WTC11 (cell line): Measurements from ENCODE around the gene TAOK3. TPM values are rescaled to one million over a fixed set of nuclear protein-coding genes. Genes with fewer than 3 reads are reported as not detected.

Experiments used
- ATAC-seq: fragments of 200-7000 bp; cut with Tn5 transposase; 2 replicates; pipeline ENCODE4 v1.10.0; 2021; ENCODE audit warnings: mild to moderate bottlenecking, moderate library complexity
- CTCF ChIA-PET: fragments of 300-600 bp; sonication (Branson Sonifier 250); formaldehyde crosslinking; loops from one replicate; lab custom pipeline; 2021; ENCODE audit warnings: antibody characterized with exemption; lab: Charles Lee
- POLR2A ChIA-PET: fragments of 350-600 bp; sonication (Branson Sonifier 250); formaldehyde crosslinking; loops from one replicate; lab custom pipeline; 2021; ENCODE audit warnings: antibody characterized with exemption; lab: Charles Lee
- DNase-seq: peaks from one replicate; pipeline ENCODE4 v3.0.0; 2021; ENCODE audit warnings: low spot score
- H3K27ac Mint-ChIP-seq: 2 replicates; pipeline ENCODE4 v1.8.0; 2021; ENCODE audit warnings: mixed read lengths
- H3K27me3 Mint-ChIP-seq: 2 replicates; pipeline ENCODE4 v1.8.0; 2021; ENCODE audit warnings: low read depth, mild to moderate bottlenecking, moderate library complexity, mixed read lengths
- H3K36me3 Mint-ChIP-seq: 2 replicates; pipeline ENCODE4 v1.8.0; 2021; ENCODE audit warnings: mixed read lengths
- H3K4me1 Mint-ChIP-seq: 2 replicates; pipeline ENCODE4 v1.8.0; 2022; ENCODE audit warnings: mixed read lengths
- H3K4me3 Mint-ChIP-seq: 2 replicates; pipeline ENCODE4 v1.8.0; 2021; ENCODE audit warnings: mild to moderate bottlenecking, moderate library complexity, mixed read lengths
- H3K9me3 Mint-ChIP-seq: 2 replicates; pipeline ENCODE4 v1.8.0; 2021; ENCODE audit warnings: mixed read lengths
- AR ChIP-seq: fragments of 250-450 bp; sonication (Bioruptor Pico); IDR thresholded peaks from 2 replicates; pipeline ENCODE4 v1.9.0; 2021; ENCODE audit warnings: mild to moderate bottlenecking
- ATF6 ChIP-seq: sonication (generic); formaldehyde crosslinking; IDR thresholded peaks from 2 replicates; pipeline ENCODE4 v1.8.1; 2023; ENCODE audit warnings: mild to moderate bottlenecking, missing genetic modification reagents
- CBFB ChIP-seq: sonication (generic); formaldehyde crosslinking; IDR thresholded peaks from 2 replicates; pipeline ENCODE4 v1.8.1; 2022; ENCODE audit warnings: mild to moderate bottlenecking, low read depth, missing genetic modification reagents
- FOXP4 ChIP-seq: sonication (generic); formaldehyde crosslinking; IDR thresholded peaks from 2 replicates; pipeline ENCODE4 v1.8.0; 2022; ENCODE audit warnings: mild to moderate bottlenecking, missing genetic modification reagents
- HMGA2 ChIP-seq: fragments of 250-450 bp; sonication (Bioruptor Pico); IDR thresholded peaks from 2 replicates; pipeline ENCODE4 v1.4.0; 2021; ENCODE audit warnings: mild to moderate bottlenecking, moderate library complexity
- HMGXB4 ChIP-seq: sonication (generic); formaldehyde crosslinking; IDR thresholded peaks from 2 replicates; pipeline ENCODE4 v1.8.1; 2023; ENCODE audit warnings: mild to moderate bottlenecking, moderate library complexity, missing genetic modification reagents
- JAZF1 ChIP-seq: fragments of 250-450 bp; sonication (Bioruptor Pico); IDR thresholded peaks from 2 replicates; pipeline ENCODE4 v1.9.0; 2021; ENCODE audit warnings: moderate library complexity, mild to moderate bottlenecking, inconsistent platforms
- JUN ChIP-seq: sonication (generic); formaldehyde crosslinking; IDR thresholded peaks from 2 replicates; pipeline ENCODE4 v1.8.0; 2023; ENCODE audit warnings: mild to moderate bottlenecking, missing genetic modification reagents
- KAT7 ChIP-seq: sonication (generic); formaldehyde crosslinking; IDR thresholded peaks from 2 replicates; pipeline ENCODE4 v1.8.1; 2023; ENCODE audit warnings: missing genetic modification reagents, mild to moderate bottlenecking, borderline replicate concordance
- NFYB ChIP-seq: sonication (generic); formaldehyde crosslinking; conservative IDR thresholded peaks from 2 replicates; pipeline ENCODE4 v1.8.0; 2022; ENCODE audit warnings: low read depth, missing genetic modification reagents
- NR1H2 ChIP-seq: sonication (generic); formaldehyde crosslinking; IDR thresholded peaks from 2 replicates; pipeline ENCODE4 v1.9.0; 2021; ENCODE audit warnings: mild to moderate bottlenecking, moderate library complexity, missing genetic modification reagents
- NR2C2 ChIP-seq: sonication (generic); formaldehyde crosslinking; IDR thresholded peaks from 2 replicates; pipeline ENCODE4 v1.8.0; 2022; ENCODE audit warnings: mild to moderate bottlenecking, missing genetic modification reagents
- STAT6 ChIP-seq: sonication (generic); formaldehyde crosslinking; conservative IDR thresholded peaks from 2 replicates; pipeline ENCODE4 v1.8.1; 2023; ENCODE audit warnings: mild to moderate bottlenecking, low read depth, missing genetic modification reagents, moderate library complexity
- TEAD1 ChIP-seq: sonication (generic); formaldehyde crosslinking; IDR thresholded peaks from 2 replicates; pipeline ENCODE4 v1.8.0; 2022; ENCODE audit warnings: mild to moderate bottlenecking, missing genetic modification reagents
- ZNF263 ChIP-seq: sonication (generic); formaldehyde crosslinking; IDR thresholded peaks from 2 replicates; pipeline ENCODE4 v1.8.1; 2022; ENCODE audit warnings: low read depth, mild to moderate bottlenecking, moderate library complexity, missing genetic modification reagents
- ZNF317 ChIP-seq: sonication (generic); formaldehyde crosslinking; IDR thresholded peaks from 2 replicates; pipeline ENCODE4 v1.8.1; 2023; ENCODE audit warnings: low read depth, mild to moderate bottlenecking, moderate library complexity, missing genetic modification reagents, borderline replicate concordance
- ZNF671 ChIP-seq: fragments of 250-450 bp; sonication (Bioruptor Pico); IDR thresholded peaks from 2 replicates; pipeline ENCODE4 v1.8.0; 2021; ENCODE audit warnings: mild to moderate bottlenecking
- ZSCAN18 ChIP-seq: fragments of 250-450 bp; sonication (Bioruptor Pico); IDR thresholded peaks from 2 replicates; pipeline ENCODE4 v2.1.2; 2022; ENCODE audit warnings: mild to moderate bottlenecking, moderate library complexity
- total RNA-seq: library from RNA; stranded (reverse); gene quantifications from 3 replicates; pipeline ENCODE4 v1.2.3, GENCODE V29; 2021

The TAOK3 gene
- total RNA-seq, 1 experiment from 2014 or later = 13.0 TPM

- no peaks in the 10 kb centered on the region for H3K27me3 Mint-ChIP-seq
- no peak for TF ChIP-seq JUN
- no peak for TF ChIP-seq TEAD1 (CRISPR knock-in tag)
- TF ChIP-seq STAT6 (CRISPR knock-in tag) = no peak
- no peak for TF ChIP-seq JAZF1 (CRISPR knock-in tag)
- no peak for TF ChIP-seq NR1H2 (CRISPR knock-in tag)
- no peak for TF ChIP-seq ZSCAN18 (CRISPR knock-in tag)
- no peak for TF ChIP-seq FOXP4 (CRISPR knock-in tag)
- TF ChIP-seq KAT7 = no peak
- no peak overlapping the region for H3K4me3 Mint-ChIP-seq
- POLR2A ChIA-PET = no interaction called here
- H3K9me3 Mint-ChIP-seq = no peaks in the 10 kb centered on the region
- no peak overlapping the region for H3K27ac Mint-ChIP-seq
- DNase-seq (no peak), ATAC-seq (no peak)
- CTCF ChIA-PET = interaction anchor here (1.0 to 1.3 kb wide), 4 partner anchors 20 to 366 kb away, joined by 3 to 6 read pairs (median 3); partner anchors contain the start of gene SUDS3
- H3K36me3 Mint-ChIP-seq = no peaks in the 10 kb centered on the region
- peaks cover 20% of the 10 kb centered on the region for H3K4me1 Mint-ChIP-seq
Observed at GRCh38 chr12:118346895-118347294, 25.8 kb downstream of the TAOK3 start.

GRCh38 chr12:118345355-118345754 is 27.4 kb downstream of the TAOK3 start:
- peaks cover 20% of the 10 kb centered on the region for H3K4me1 Mint-ChIP-seq
- POLR2A ChIA-PET = no interaction called here
- H3K27ac Mint-ChIP-seq = no peak overlapping the region
- TF ChIP-seq HMGA2 (CRISPR knock-in tag) (no peak), NFYB (CRISPR knock-in tag) (no peak), NR2C2 (CRISPR knock-in tag) (no peak), CBFB (CRISPR knock-in tag) (no peak), HMGXB4 (CRISPR knock-in tag) (no peak), ZNF263 (no peak), KAT7 (no peak), ATF6 (no peak), ZNF671 (no peak), ZNF317 (CRISPR knock-in tag) (no peak), AR (no peak), FOXP4 (CRISPR knock-in tag) (no peak)

More at GRCh38 chr12:118345355-118345754, 27.4 kb downstream of the TAOK3 start:
- no peaks in the 10 kb centered on the region for H3K9me3 Mint-ChIP-seq
- CTCF ChIA-PET = interaction anchor here (0.5 to 1.0 kb wide), 3 partner anchors 12 to 1427 kb away, joined by 3 to 5 read pairs (median 3); no protein-coding TSS in a partner anchor
- no peak for DNase-seq
- no peak for ATAC-seq
- no peaks in the 10 kb centered on the region for H3K36me3 Mint-ChIP-seq
- H3K27me3 Mint-ChIP-seq = no peaks in the 10 kb centered on the region
- H3K4me3 Mint-ChIP-seq = no peak overlapping the region
